Measurements from ENCODE around the gene P2RY12. TPM values are rescaled to one million over a fixed set of nuclear protein-coding genes. Genes with fewer than 3 reads are reported as not detected.

The P2RY12 gene
- total RNA-seq, 1 experiment from 2014 or later = not detected

GRCh38 chr3:151421938-151422337, 37.4 kb upstream of the P2RY12 start:
- ChIA-PET POLR2A (no interaction called here), CTCF (interaction anchor here (0.9 to 1.2 kb wide), 2 partner anchors 15 to 417 kb away, joined by 3 to 5 read pairs; no protein-coding TSS in a partner anchor)
- TF ChIP-seq, protein P1, sequence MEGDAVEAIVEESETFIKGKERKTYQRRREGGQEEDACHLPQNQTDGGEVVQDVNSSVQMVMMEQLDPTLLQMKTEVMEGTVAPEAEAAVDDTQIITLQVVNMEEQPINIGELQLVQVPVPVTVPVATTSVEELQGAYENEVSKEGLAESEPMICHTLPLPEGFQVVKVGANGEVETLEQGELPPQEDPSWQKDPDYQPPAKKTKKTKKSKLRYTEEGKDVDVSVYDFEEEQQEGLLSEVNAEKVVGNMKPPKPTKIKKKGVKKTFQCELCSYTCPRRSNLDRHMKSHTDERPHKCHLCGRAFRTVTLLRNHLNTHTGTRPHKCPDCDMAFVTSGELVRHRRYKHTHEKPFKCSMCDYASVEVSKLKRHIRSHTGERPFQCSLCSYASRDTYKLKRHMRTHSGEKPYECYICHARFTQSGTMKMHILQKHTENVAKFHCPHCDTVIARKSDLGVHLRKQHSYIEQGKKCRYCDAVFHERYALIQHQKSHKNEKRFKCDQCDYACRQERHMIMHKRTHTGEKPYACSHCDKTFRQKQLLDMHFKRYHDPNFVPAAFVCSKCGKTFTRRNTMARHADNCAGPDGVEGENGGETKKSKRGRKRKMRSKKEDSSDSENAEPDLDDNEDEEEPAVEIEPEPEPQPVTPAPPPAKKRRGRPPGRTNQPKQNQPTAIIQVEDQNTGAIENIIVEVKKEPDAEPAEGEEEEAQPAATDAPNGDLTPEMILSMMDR (IDR thresholded peaks at IDR 0.05; ENCODE audit: unreplicated experiment) = no peak
- Mint-ChIP-seq H3K4me1 (ENCODE audit: insufficient read depth, unreplicated experiment) (no peaks in the 10 kb centered on the region), H3K27me3 (ENCODE audit: insufficient read depth, unreplicated experiment) (no peaks in the 10 kb centered on the region), H3K4me3 (ENCODE audit: unreplicated experiment) (no peak overlapping the region), H3K9me3 (ENCODE audit: unreplicated experiment) (no peaks in the 10 kb centered on the region), H3K27ac (ENCODE audit: low read depth, unreplicated experiment) (no peak overlapping the region), H3K36me3 (ENCODE audit: insufficient read depth, unreplicated experiment) (no peaks in the 10 kb centered on the region)
- BruUV-seq (replicated peaks) = no TSS peak
- intact Hi-C loops (cut with micrococcal nuclease) = no loop called here
- DNase-seq (ENCODE audit: unreplicated experiment) = no peak

DNA sequence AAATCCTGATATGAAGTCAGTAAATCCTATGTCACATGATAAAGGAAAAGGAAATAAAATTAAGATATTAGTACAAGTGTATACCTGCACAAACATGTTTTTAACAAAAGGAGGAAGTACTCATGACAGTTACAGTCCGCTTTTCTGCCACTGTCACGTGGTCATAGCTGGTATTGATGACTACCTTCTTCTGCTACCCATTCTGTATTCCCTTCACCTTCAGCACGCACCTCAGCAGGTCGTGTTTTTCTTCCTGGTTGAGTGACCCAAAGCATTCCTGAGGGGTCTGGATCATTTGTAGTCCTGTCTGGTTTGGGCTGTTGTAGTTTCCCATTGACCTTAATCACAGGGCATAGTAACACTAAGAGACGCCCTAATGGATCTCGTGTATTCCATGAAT, 35.3 kb upstream of the P2RY12 start:
- ChIA-PET POLR2A (no interaction called here), CTCF (no interaction called here)
- Mint-ChIP-seq H3K4me1 (ENCODE audit: insufficient read depth, unreplicated experiment) (no peaks in the 10 kb centered on the region), H3K9me3 (ENCODE audit: unreplicated experiment) (no peaks in the 10 kb centered on the region), H3K27ac (ENCODE audit: low read depth, unreplicated experiment) (no peak overlapping the region), H3K4me3 (ENCODE audit: unreplicated experiment) (no peak overlapping the region), H3K36me3 (ENCODE audit: insufficient read depth, unreplicated experiment) (no peaks in the 10 kb centered on the region), H3K27me3 (ENCODE audit: insufficient read depth, unreplicated experiment) (no peaks in the 10 kb centered on the region)
- intact Hi-C loops (cut with micrococcal nuclease) = no loop called here
- no peak for DNase-seq (ENCODE audit: unreplicated experiment)
- BruUV-seq (replicated peaks) = no TSS peak
- TF ChIP-seq, protein P1 (IDR thresholded peaks at IDR 0.05; ENCODE audit: unreplicated experiment) = no peak

DNA sequence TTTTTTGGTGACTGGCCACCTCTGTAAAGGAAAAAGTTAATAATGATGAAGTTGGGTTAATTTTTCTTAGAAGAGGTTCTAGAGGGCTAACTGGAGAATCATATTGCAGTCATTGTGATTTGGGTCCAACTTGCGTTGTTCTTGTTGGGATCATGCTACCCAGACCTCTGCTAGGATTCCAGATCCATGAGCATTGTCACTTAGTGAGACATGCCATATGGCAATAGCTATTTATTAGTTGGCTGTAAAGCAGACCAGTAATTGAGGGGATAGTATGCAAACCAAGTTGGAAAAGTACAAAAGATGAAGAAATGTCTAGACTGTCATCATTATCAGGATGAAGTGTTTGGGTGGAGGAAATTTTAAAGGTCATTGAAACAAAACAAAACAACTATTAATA, 30.7 kb upstream of the P2RY12 start:
- CTCF ChIA-PET = interaction anchor here (0.6 kb wide), 1 partner anchor 87 kb away, joined by 5 read pairs; no protein-coding TSS in a partner anchor

GRCh38 chr3:151412989-151413388, 28.4 kb upstream of the P2RY12 start:
- Mint-ChIP-seq H3K27me3 (ENCODE audit: insufficient read depth, unreplicated experiment) (no peaks in the 10 kb centered on the region), H3K36me3 (ENCODE audit: insufficient read depth, unreplicated experiment) (no peaks in the 10 kb centered on the region), H3K27ac (ENCODE audit: low read depth, unreplicated experiment) (no peak overlapping the region), H3K4me1 (ENCODE audit: insufficient read depth, unreplicated experiment) (no peaks in the 10 kb centered on the region), H3K9me3 (ENCODE audit: unreplicated experiment) (no peaks in the 10 kb centered on the region), H3K4me3 (ENCODE audit: unreplicated experiment) (no peak overlapping the region)
- BruUV-seq (replicated peaks) = no TSS peak
- ChIA-PET CTCF (interaction anchor here (0.5 to 1.0 kb wide), 4 partner anchors 20 to 422 kb away, joined by 3 read pairs; no protein-coding TSS in a partner anchor), POLR2A (no interaction called here)
- TF ChIP-seq, protein P1 (IDR thresholded peaks at IDR 0.05; ENCODE audit: unreplicated experiment) = no peak
- no peak for DNase-seq (ENCODE audit: unreplicated experiment)
- intact Hi-C loops (cut with micrococcal nuclease) = no loop called here

More for the DNA sequence above, 30.7 kb upstream of the P2RY12 start:
- intact Hi-C loops (cut with micrococcal nuclease) = no loop called here
- Mint-ChIP-seq H3K4me1 (ENCODE audit: insufficient read depth, unreplicated experiment) (no peaks in the 10 kb centered on the region), H3K36me3 (ENCODE audit: insufficient read depth, unreplicated experiment) (no peaks in the 10 kb centered on the region), H3K9me3 (ENCODE audit: unreplicated experiment) (no peaks in the 10 kb centered on the region), H3K27ac (ENCODE audit: low read depth, unreplicated experiment) (no peak overlapping the region), H3K4me3 (ENCODE audit: unreplicated experiment) (no peak overlapping the region), H3K27me3 (ENCODE audit: insufficient read depth, unreplicated experiment) (no peaks in the 10 kb centered on the region)
- POLR2A ChIA-PET = interaction anchor here (0.6 kb wide), 1 partner anchor 18 kb away, joined by 3 read pairs; no protein-coding TSS in a partner anchor
- no peak for DNase-seq (ENCODE audit: unreplicated experiment)
- TF ChIP-seq, protein P1 (IDR thresholded peaks at IDR 0.05; ENCODE audit: unreplicated experiment) = no peak
- no TSS peak for BruUV-seq (replicated peaks)

Measured in MCF 10A (cell line).